Hepatocyte (in vitro differentiated cells): Measurements from ENCODE around the gene ENPP1.

Experiments used
- CTCF ChIP-seq: fragments of 200-600 bp; sonication (generic); IDR thresholded peaks from 2 replicates; pipeline ENCODE4 v1.5.1; 2016; ENCODE audit warnings: antibody characterized with exemption, mild to moderate bottlenecking; ENCODE audit not compliant: poor library complexity
- EZH2 ChIP-seq: fragments of 200-600 bp; sonication (generic); IDR thresholded peaks from 2 replicates; pipeline ENCODE4 v1.6.1; 2016; ENCODE audit warnings: antibody characterized with exemption, mild to moderate bottlenecking, borderline replicate concordance
- EZH2phosphoT487 ChIP-seq: fragments of 200-600 bp; sonication (generic); IDR thresholded peaks from one replicate; pipeline ENCODE4 v1.6.1; 2018; ENCODE audit warnings: antibody characterized with exemption, mild to moderate bottlenecking, low read depth, moderate library complexity; ENCODE audit not compliant: unreplicated experiment, severe bottlenecking

DNA sequence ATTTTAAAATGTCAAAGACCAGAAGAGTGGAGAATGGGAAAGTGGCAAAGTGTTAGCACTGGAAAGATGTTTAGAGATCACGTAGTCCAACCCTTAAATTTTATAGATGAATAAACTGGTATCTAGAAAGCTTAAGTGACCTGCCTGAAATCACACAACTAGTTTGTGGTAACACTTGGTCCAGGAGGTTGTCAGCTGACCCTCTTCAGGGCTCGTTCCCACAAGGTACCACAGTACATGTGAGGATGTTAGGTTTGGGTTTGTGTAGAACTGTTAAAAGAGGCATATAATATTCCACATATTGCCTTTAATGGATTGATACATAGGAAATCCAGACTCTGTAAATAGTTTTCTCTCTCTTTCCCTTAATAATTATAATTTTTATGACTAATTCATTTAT is 39.1 kb downstream of the ENPP1 start:
- TF ChIP-seq CTCF (no peak), EZH2phosphoT487 (no peak), EZH2 (no peak)
